Activated CD8-positive, alpha-beta memory T cell treated with anti-CD3 and anti-CD28 coated beads for 48 hours (primary cell): ENCODE data around the gene ACAN.
A peak's percentile ranks its signal among the peaks of the same experiment; 100 is the strongest.

Experiments used
- DNase-seq, 3 experiments: peaks; one replicate each; pipeline ENCODE4 v3.0.0-alpha.2; 2020; ENCODE audit warnings: low read depth in 2 of 3, low spot score in 2 of 3

The ACAN gene

DNA sequence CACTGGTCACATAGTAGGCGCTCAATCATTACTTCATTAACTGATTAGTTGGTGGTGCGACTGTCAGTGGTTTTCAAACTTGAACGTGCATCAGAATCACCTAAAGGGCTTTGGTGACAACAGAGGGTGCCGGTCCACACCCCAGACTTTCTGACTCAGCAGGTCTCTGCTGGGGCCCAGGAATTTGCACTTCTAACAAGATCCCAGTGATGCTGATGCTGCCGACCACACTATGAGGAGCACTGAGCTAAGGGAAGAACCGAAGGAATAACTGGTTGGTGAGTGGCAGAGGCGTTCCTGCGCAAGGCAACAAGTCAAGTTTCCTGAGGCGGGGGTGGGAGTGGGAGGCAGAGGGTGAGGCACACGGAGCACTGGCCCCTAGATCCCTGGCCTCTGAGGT is 73.3 kb downstream of the ACAN start:
- DNase-seq, result no peak

DNA sequence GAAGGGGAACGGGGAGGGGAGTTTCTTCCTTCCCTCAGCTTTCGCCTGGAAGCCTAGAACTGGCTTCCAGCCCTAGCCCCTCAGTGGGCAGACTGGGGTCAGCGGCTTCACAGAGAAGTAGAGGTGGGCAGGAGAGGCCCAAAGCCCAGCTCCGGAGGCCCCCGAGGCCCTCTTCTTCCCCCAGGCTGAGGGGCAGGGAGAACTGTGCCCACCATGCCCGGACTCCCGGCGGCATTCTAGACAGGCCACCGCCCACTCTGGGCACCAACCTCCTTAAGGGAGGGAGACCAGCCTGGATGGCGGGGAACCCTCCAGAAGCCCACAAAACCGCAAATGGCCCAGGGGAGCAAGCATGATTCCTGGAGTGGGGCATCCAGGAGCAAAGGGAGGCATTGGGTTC is 74.2 kb downstream of the ACAN start:
- no peak for DNase-seq

DNA sequence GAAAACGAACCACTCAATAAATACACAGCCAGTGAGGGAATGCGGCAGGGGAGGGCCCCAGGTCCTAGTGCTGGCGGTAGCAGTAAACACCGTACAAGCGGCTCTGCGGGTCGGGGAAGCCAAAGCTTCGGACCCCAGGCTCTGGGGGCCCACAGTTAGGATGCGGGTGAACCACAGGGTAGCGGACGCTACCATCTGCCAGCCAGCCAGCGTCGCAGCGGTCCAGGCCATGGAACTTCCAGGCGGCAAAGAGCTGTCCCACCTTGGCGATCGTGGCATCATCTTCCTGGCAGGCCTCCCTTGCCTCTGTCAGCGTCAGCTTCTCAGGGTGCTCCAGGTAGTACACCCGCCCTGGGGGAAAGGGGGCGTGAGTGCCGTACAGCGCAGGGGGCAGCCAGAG is 74.7 kb downstream of the ACAN start:
- DNase-seq, result no peak

GRCh38 chr15:88878720-88879184 is 75.5 kb downstream of the ACAN start:
- peak in 1 of 3 experiments; percentile 15 for DNase-seq

- DNase-seq, result no peak
Measured at GRCh38 chr15:88880944-88881740, 77.9 kb downstream of the ACAN start.

- DNase-seq, result no peak
Measured at GRCh38 chr15:88881775-88882174, 78.5 kb downstream of the ACAN start.

GRCh38 chr15:88882785-88883184 is 79.5 kb downstream of the ACAN start:
- no peak for DNase-seq

GRCh38 chr15:88887068-88887580 is 83.9 kb downstream of the ACAN start:
- DNase-seq, result no peak

DNA sequence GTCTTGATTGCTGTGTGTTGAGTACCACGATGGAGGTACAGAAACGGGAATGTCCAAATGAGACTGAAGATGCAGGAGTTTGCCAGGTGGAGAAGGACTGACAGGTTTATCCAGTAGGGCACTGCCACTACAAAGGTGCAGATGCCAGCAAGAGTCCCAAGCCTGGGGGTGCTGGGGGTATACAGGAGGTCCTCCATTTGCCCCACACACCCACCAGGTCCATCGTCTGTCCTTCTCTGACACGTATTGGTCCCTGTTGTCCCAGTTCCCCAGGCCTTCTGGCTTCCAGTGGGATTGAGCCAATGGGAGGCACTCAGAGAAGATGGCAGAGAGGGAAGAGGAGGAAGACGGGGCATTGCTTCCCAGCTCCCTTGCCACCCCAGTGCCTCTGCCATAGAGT is 85.5 kb downstream of the ACAN start:
- no peak for DNase-seq

DNA sequence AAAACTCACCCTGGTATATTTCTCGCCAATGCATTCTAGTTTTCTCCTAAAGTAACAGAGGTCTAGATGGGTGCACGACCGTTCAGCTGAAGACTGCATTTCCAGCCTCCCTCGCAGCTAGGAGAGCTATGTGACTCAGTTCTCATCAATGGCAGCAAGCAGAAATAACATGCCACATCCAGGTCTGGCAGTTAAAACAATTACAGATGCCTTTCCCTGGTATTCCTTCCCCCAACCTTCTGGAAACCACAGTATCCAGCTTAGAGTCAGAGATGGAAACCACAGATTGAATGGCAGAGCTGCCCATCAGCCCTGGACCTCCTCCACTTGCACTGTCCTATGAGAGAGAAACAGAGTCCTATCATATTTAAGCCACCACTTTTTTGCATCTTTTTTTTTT is 87.3 kb downstream of the ACAN start:
- DNase-seq, result no peak

DNA sequence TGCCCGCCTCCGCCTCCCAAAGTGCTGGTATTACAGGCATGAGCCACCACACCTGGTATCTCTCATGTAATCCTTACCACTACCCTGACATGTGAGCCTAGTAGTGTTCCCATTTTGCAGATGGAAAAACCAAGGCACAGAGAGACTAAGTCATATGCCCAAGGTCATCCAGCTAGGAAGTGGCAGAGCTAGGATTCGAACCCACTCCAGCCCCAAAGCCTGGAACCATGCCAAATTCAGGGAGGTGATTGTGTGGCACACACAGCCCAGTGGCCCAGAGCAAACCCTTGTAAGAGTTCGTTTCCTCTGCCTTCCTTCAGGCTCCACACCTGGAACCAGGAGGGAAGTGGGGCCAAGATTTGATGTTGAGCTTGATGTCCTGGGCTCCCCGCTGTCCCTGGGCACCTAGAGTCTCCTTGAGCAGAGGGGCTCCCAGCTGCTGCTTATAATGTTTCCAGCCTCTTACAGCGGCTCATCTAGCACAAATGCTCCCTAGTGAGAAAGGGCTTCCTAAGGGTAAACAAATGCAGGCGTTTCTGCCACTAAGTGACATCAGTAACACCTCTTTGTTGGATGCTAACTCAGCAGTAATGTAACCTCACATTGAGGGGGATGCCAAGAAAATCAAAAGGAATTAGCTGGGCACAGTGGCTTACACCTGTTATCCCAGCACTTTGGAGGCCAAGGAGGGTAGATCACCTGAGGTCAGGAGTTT is 88.5 kb downstream of the ACAN start:
- no peak for DNase-seq

- DNase-seq, result peak; percentile 50 to 67 (median 65)
Measured at GRCh38 chr15:88894348-88894818, 91.1 kb downstream of the ACAN start.

DNA sequence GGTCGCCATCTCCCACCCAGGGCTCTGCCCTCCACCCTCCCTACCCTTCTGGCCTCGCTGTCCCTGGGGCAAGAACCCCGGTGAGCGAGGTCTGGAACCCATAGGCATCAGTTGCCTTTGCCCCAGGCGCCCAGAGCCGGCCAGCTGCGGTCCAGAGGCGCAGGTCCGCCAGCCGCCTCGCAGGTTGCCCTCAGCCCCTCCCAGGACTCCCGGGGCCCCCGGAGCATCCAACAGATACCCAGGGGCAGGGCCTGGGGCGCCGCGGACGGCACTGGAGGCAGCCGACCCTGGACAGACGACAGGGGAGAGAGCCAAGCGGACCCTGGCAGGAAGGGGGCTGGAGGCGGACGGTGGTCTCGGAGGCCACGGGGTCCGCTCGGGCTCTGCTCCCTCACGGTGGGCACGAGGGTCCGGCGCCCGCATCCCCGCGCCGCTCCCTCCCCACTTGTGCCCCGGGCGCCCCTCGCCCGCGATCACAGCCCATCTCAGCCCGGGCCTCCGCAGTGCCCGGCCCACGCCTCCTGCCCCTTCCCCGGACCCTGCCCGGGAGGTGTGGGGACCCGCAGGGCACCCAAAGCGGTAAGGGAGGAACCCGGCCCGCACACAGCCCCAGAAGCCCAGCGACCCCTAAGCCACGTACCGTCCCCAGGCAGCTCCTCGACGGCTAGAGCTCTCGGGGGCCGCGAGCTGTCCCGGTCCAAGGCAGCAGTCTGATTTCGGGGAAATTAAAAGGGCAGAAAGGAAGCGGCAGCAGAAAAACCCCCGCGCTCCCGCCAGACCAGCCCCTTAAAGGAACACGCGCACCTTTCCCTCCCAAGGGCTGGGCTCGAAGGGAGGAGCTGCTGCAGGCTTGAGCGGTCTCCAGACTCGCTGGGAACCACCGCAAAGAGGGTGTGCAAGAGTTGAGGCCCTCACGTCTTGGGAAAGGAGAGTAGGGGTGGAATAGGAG is 91.9 kb downstream of the ACAN start, which contains the start of gene HAPLN3:
Gene HAPLN3 (minus strand): TSS at position 726 of the 949 bp plus-strand sequence. CDS start 8,246 bp downstream, outside the sequence.
- DNase-seq, result peak; percentile 40 to 49 (median 40)

- no peak for DNase-seq
Measured at GRCh38 chr15:88896333-88897033, 93.2 kb downstream of the ACAN start.

DNA sequence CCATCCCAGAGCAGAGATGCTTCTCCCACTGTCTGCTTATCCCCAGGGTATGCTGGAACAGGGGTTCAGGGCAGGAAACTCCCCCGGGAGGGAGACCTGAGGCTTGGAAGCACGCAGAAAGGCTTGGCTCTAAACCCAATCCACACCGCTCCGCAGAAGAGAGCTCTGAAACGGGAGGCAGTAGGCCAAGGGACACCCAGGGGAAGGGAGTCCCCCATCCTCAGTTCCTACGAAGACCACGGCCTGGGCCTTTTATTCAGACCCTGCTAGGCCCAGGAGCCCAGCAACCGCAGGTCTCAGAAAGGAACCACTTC is 93.9 kb downstream of the ACAN start:
- DNase-seq, result no peak

- peak in 2 of 3 experiments; percentile 47 for DNase-seq
Measured at GRCh38 chr15:88897456-88898194, 94.4 kb downstream of the ACAN start.

DNA sequence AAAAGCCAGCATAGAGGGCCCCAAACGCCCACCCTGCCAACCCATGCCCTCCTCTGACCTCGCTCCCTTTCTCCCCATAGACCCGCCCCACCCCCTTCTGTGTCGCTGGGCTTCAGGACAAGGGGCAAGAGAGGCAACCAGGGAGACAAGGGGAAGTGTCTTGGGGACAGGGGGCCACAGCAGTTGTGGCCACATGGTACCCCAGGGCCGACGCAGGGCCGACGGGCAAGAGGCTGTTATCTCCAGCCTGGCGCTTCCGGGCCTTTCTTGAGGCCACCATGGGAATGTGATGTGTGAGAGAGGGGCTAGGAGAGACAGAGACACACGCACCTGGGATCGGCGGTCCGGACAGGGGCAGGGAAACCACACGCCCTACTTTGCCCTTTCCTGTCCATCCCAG is 95.5 kb downstream of the ACAN start:
- DNase-seq, result no peak

GRCh38 chr15:88899251-88899650 is 96.0 kb downstream of the ACAN start:
- DNase-seq, result no peak

DNA sequence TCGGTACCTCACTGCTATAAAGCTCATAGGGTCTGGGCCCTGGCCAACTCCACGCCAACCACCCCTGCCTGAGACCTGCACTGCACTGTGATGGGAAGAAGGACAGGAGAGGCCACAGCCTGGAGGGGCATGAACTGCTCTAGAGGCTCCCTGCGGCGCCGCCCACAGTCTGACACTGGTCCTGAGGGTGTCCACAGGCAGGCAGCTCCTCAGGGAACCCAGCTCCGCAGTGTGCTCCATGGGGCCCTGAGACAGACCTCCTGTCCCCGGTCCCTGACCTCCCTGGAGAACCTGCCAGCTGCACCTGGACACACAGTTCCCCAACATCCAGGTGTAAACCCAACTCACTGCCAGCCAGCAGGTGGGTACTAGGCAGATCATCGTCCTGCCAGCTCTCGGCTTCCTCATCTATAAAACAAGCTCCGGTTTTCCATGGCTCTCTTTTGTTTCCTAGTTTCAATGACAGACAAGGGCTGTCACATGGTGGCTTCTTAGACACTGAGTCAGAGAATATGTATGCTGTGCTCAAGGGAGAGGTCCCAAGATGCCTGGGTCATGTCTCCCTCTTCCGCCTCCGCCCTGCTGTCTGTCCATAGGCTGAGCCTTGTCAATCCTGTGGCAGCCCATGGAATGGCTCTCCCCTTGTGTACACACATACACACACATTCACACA is 97.2 kb downstream of the ACAN start:
- no peak for DNase-seq
